Measurements from ENCODE around the gene ITGA11. TPM values are rescaled to one million over a fixed set of nuclear protein-coding genes. Genes with fewer than 3 reads are reported as not detected.

Gene ITGA11
- total and polyA plus RNA-seq, 2 of the 13 experiments (the other 11 are each of a cell fraction or from before 2014, with no cell fraction given), result not detected

GRCh38 chr15:68427366-68427765 is 4.6 kb downstream of the ITGA11 start:
- DNase-seq (ENCODE audit: low spot score) (no peak), FAIRE-seq (no peak), ATAC-seq (no peak)
- 0% methylated on average over 3 of the region's 3 CpGs for WGBS (ENCODE audit: low lambda C conversion rate)
- CTCF ChIA-PET (ENCODE audit: low intra/inter-chr PET ratio, low total read pairs), result no interaction called here
- H3K9ac ChIP-seq (ENCODE audit: insufficient read depth, low read depth, low read length), result no peak overlapping the region
- H3K27me3 ChIP-seq (ENCODE audit: control insufficient read depth in 1 of 2, insufficient read depth in 2 of 2, low read length in 2 of 2), result peaks cover 2 to 29% of the 10 kb centered on the region in 2 experiments; a peak in 4 of 5 replicates
- H4K20me1 ChIP-seq (ENCODE audit: insufficient read depth, low read length), result no peaks in the 10 kb centered on the region
- H3K4me2 ChIP-seq (ENCODE audit: low read depth, low read length), result no peak overlapping the region
- BruUV-seq (replicated peaks), result no TSS peak
- no peaks in the 10 kb centered on the region for H3K36me3 ChIP-seq (replicated peaks in 1 of 2; ENCODE audit: control insufficient read depth in 1 of 2, insufficient read depth in 2 of 2, low read length in 2 of 2)
- in situ Hi-C loops (cut with HindIII; ENCODE audit: extremely low pct_ligation_motif_present, low pct_unique_long_range_greater_than_20kb) (no loop called here), intact Hi-C loops (cut with micrococcal nuclease; ENCODE audit: unreplicated experiment) (no loop called here)
- no peak overlapping the region for H3K4me3 ChIP-seq (replicated peaks in 1 of 3; ENCODE audit: insufficient read depth in 1 of 3, low read depth in 2 of 3, low read length in 3 of 3)
- no peak overlapping the region for H3K27ac ChIP-seq (ENCODE audit: extremely low read length, insufficient read depth, low read length)
- H3K79me2 ChIP-seq (ENCODE audit: insufficient read depth, low read length), result no peaks in the 10 kb centered on the region
- TF ChIP-seq SETDB1 (CRISPR knock-in tag; IDR thresholded peaks at IDR 0.05; ENCODE audit: borderline replicate concordance) (no peak), ZNF207 (IDR thresholded peaks at IDR 0.05; ENCODE audit: borderline replicate concordance) (no peak), MXD4 (CRISPR knock-in tag; IDR thresholded peaks at IDR 0.05) (no peak), HMGXB4 (CRISPR knock-in tag; IDR thresholded peaks at IDR 0.05; ENCODE audit: borderline replicate concordance in 1 of 2, low read depth in 1 of 2) (no peak), PAXIP1 (CRISPR knock-in tag; conservative IDR thresholded peaks at IDR 0.05) (no peak), ZNF580 (CRISPR knock-in tag; IDR thresholded peaks at IDR 0.05; ENCODE audit: borderline replicate concordance, low read depth) (no peak), ZNF276 (CRISPR knock-in tag; IDR thresholded peaks at IDR 0.05; ENCODE audit: low read depth) (no peak), SP2 (CRISPR knock-in tag; IDR thresholded peaks at IDR 0.05) (no peak)
- H3K9me3 ChIP-seq (ENCODE audit: low read length), result no peaks in the 10 kb centered on the region
- no peak overlapping the region for H2AFZ ChIP-seq (ENCODE audit: low read length)
- H3K4me1 ChIP-seq (ENCODE audit: insufficient read depth, low read length), result no peaks in the 10 kb centered on the region
- POLR2A ChIA-PET, result no interaction called here
